ENCODE data around the gene TMEM87B.
"Not testable (repeated sequence)": the region's sequence is repeated elsewhere in the genome, so short reads cannot be mapped to it uniquely, and the experiment has no call there.

TMEM87B gene

DNA sequence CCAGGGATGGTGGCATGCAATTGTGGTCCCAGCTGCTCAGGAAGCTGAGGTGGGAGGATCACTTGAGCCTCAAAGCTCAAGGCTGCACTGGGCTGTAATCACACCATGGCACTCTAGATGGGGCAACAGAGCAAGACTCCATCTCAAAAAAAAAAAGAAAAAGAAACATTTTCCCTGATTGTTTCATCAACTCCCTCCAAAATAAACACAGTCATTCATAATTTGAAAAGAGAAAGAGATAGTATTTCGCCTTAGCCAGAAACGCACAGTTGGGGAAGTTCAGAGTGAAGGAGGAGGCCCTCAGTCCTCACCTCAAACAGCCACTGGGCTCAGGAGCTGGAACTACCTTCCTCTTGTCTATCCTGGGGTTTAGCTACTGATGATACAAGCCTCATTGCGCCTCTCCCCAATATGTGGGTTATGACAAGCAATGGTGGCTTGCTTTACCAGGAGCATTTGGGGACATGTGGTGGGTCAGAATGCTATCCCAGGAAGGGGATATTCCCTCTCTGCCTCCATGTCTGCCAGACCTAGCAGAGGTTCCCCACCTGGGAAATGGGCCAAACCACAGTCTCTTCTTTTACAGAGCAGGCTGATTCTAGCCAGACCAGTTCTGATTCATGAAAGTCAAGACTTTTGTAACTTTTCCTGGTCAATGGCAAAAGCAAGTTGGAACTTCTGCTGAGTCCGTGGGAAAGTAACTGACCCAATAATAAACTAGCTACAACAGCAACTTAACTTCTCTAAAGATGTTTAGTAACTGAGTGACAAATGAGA, 22.2 kb upstream of the TMEM87B start:
- no peak for DNase-seq (ENCODE audit: low spot score)

DNA sequence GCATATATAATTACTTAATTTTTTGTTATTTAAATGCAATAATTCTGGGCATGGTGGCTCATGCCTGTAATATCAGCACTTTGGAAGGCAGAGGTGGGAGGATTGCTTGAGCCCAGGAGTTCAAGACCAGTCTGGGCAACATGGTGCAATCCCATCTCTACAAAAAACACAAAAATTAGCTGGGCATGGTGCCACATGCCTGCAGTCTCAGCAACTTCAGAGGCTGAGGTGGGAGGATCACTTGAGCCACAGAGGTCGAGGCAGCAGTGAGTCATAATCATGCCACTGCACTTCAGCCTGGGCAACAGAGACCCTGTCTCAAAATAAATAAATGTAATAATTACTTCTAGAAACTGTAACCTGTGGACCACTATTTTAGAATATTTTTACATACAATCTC, 21.5 kb upstream of the TMEM87B start:
- DNase-seq (ENCODE audit: low spot score) = no peak

DNA sequence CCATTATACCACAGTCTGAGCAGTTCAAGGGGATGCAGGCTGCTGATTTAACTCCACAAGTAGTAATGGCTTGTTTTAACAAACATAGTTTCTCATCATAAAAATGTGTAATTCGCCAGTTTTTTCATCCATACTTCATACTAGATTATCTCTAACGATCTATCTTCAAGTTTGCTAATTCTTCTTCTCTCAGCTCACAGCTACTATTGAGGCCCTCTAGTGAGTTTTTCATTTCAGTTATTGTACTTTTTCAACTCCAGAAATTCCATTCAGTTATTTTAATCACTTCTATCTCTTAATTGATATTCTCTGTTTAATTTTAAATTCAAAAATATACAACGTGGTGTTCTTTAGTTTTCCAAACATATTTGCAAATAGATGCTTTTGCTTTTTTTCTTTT, 20.1 kb upstream of the TMEM87B start:
- no peak for DNase-seq (ENCODE audit: low spot score)

- DNase-seq (ENCODE audit: low spot score) = no peak
Observed at GRCh38 chr2:112035786-112036185, 19.3 kb upstream of the TMEM87B start.

DNA sequence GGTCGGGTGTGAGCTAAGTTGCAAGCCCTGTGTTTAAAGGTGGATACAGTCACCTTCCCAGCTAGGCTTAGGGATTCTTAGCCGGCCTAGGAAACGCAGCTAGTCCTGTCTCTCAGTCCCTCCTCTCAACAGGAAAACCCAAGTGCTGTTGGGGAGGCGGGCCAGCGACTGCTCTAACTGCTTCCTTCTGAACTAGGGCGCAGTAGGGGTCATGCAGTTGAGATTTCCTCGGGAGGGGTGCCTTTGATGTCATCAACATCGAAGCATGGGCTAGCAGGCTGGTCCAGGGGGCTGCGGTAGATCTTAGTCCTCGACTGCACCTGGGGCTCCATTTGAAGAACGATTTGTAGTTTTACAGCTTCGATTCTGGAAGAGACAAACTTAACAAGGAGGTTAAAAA, 15.5 kb upstream of the TMEM87B start:
- DNase-seq (ENCODE audit: low spot score) = not testable (repeated sequence)

GRCh38 chr2:112040066-112040465, 15.0 kb upstream of the TMEM87B start:
- DNase-seq (ENCODE audit: low spot score) = not testable (repeated sequence)

- DNase-seq (ENCODE audit: low spot score) = not testable (repeated sequence)
Observed at GRCh38 chr2:112041460-112041859, 13.6 kb upstream of the TMEM87B start.

- DNase-seq (ENCODE audit: low spot score) = no peak
Observed at GRCh38 chr2:112045446-112046014, 9.5 kb upstream of the TMEM87B start.

- no peak for DNase-seq (ENCODE audit: low spot score)
Observed at GRCh38 chr2:112046231-112046630, 8.8 kb upstream of the TMEM87B start.

- no peak for DNase-seq (ENCODE audit: low spot score)
Observed at GRCh38 chr2:112047537-112048235, 7.4 kb upstream of the TMEM87B start.

GRCh38 chr2:112048236-112048592, 6.9 kb upstream of the TMEM87B start:
- no peak for DNase-seq (ENCODE audit: low spot score)

- peak; percentile 32 for DNase-seq (ENCODE audit: low spot score)
Observed at GRCh38 chr2:112048887-112049286, 6.2 kb upstream of the TMEM87B start.

GRCh38 chr2:112050316-112050715, 4.8 kb upstream of the TMEM87B start:
- DNase-seq (ENCODE audit: low spot score) = no peak

GRCh38 chr2:112053917-112054846, 887 bp upstream of the TMEM87B start:
- DNase-seq (ENCODE audit: low spot score) = peak; percentile 90

- peak; percentile 58 for DNase-seq (ENCODE audit: low spot score)
Observed at GRCh38 chr2:112055730-112056625, 909 bp downstream of the TMEM87B start.

DNA sequence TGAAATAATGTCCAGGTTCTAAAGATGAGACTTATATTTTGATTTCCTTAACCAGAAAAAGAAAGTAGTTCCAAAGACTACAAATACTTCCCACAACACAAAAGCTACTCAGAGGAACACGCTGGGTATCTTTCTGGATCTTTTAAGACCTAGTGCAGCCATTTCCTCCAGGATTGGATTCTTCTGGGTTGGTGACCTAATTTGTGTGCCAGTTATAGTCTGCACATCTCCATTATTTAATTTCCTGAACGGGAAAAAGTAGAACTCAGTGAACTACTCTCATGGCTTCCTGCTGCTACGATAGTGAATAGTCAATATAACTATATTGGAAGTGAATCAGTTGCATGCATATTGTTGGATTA, 1.5 kb downstream of the TMEM87B start:
- no peak for DNase-seq (ENCODE audit: low spot score)

GRCh38 chr2:112059671-112060070, 4.6 kb downstream of the TMEM87B start:
- DNase-seq (ENCODE audit: low spot score) = no peak

DNA sequence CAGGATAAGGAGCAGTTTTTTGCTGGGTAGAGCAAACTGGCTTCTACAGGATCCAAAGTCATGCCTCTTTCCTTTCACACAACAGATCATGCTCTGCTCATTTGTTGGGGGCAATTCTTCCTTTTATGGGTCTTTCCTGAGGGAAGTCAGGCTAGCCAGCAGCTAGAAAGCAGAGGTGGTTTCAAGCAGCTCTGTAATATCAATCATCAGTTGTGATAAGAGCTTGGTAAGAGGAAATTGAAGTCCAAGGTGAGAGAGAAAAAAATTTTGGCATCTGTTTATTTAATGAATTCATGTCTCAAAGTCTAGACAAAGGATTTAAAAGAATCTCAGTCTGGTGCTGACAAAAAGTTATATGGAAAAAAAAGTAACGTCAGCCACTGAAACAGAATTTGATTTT, 6.2 kb downstream of the TMEM87B start:
- DNase-seq (ENCODE audit: low spot score) = no peak

DNA sequence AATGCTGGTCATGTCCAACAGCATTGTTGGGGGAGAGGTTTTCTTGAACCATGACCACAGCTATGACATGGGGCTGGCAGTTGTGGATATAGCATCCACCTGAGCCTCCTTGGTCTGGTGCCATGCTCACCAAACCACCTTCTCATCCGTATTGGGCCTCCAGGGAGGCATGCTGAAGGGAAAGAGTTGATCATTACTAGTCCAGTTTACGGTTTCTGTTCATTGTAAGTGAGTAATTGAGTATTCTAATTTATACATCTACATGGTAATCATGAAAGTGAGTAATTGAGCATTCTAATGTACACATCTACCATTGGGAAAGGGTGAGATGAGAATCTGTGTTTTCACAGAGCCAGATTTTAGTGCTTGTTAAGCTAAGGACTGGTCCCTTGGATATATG, 6.8 kb downstream of the TMEM87B start:
- no peak for DNase-seq (ENCODE audit: low spot score)

DNA sequence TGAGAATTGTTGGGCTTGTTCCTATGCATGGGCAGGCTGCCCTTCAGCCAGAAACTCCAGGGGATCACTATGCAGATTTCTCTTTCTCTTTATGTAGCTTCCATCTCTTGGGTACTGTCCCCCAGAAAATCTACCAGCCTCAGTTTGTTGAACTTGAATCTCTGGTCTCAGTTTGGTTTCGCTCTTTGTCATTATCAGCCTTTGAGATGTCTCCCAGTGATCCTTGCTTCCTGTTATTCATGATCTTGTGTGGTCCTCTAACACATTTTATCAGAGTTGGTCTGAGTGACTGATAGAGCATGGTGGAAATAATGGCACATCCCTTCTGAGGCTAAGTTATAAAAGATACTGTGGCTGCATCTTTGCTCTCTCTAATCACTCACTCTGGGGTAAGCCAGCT, 7.8 kb downstream of the TMEM87B start:
- no peak for DNase-seq (ENCODE audit: low spot score)

GRCh38 chr2:112065486-112065885, 10.4 kb downstream of the TMEM87B start:
- DNase-seq (ENCODE audit: low spot score) = no peak
